Stomach (tissue), 4 donors: ENCODE data around the gene GOLGA2.

Experiments
- CTCF ChIP-seq, 7 experiments: fragments of 450-650 bp in 4 of 7; fragments of 200-600 bp in 3 of 7; sonication (generic) in 3 of 7; IDR thresholded peaks; one replicate each; pipeline ENCODE4 v1.5.1; 2016 to 2019; ENCODE audit warnings: antibody characterized with exemption in 7 of 7, control low read depth in 2 of 7, mild to moderate bottlenecking in 1 of 7
- POLR2AphosphoS5 ChIP-seq, 3 donors: sonication (generic); formaldehyde crosslinking; IDR thresholded peaks; one replicate each; pipeline ENCODE4 v1.6.1; 2016; ENCODE audit warnings: antibody characterized with exemption in 3 of 3

DNA sequence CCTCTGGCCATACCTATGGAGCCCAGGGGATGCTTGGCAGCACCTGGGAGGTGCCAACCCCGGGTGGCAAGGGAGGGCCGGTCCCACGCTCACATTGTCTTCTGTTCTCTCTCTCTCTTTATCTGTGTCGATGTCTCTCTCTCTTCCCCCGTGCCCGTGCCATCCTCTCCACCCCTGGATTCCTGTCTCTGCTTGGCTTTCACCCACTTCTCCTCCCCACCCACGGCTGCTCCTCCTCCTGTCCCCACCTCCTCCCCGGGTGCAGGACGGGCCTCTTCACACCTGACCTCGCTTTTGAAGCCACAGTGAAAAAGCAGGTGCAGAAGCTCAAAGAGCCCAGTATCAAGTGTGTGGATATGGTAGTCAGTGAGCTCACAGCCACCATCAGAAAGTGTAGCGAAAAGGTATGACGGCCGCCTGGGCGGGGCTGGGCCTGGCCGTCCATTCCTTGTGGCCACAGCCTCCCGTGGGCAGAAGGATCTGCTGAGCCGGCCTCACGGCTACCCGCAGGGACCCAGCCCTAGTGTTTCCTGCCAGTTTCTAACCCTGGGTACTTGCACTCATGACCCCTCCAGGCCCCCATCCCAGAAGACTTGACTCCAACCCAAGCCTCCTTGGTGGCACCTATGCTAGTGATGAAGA lies 49.9 kb downstream of the GOLGA2 start:
- no peak for TF ChIP-seq POLR2AphosphoS5 (IDR thresholded peaks at IDR 0.05)
- no peak for TF ChIP-seq CTCF (IDR thresholded peaks at IDR 0.05)
